ENCODE measurements around the gene ZNF184. TPM values are rescaled to one million over a fixed set of nuclear protein-coding genes. Genes with fewer than 3 reads are reported as not detected.

The ZNF184 gene
- total RNA-seq, 1 donor from 2014 or later, result 6.0 TPM

DNA sequence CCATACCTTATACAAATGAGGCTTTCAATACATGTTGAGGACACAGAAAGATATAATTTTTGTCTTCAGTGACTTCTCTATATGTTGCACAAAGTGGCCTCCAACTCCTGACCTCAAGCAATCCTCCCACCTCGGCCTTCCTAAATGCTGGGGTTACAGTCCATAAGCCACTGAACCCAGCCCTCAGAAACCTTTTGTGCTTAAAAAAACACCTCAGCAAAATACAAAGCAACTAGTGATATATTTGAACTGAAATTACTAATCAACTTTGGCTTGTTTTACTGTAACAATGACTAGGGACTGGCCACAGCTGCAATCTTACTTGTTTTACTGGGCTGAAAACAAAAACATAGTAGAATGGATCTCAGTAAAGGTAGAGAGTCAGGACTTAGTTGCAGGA is 3.2 kb upstream of the ZNF184 start:
- no peak overlapping the region for H3K4me3 ChIP-seq (ENCODE audit: low read depth, low read length)
- no peaks in the 10 kb centered on the region for H3K36me3 ChIP-seq (ENCODE audit: control insufficient read depth, insufficient read depth, low read length)
- no peaks in the 10 kb centered on the region for H3K27me3 ChIP-seq (ENCODE audit: control insufficient read depth, insufficient read depth, low read length)
- TF ChIP-seq, protein P1, sequence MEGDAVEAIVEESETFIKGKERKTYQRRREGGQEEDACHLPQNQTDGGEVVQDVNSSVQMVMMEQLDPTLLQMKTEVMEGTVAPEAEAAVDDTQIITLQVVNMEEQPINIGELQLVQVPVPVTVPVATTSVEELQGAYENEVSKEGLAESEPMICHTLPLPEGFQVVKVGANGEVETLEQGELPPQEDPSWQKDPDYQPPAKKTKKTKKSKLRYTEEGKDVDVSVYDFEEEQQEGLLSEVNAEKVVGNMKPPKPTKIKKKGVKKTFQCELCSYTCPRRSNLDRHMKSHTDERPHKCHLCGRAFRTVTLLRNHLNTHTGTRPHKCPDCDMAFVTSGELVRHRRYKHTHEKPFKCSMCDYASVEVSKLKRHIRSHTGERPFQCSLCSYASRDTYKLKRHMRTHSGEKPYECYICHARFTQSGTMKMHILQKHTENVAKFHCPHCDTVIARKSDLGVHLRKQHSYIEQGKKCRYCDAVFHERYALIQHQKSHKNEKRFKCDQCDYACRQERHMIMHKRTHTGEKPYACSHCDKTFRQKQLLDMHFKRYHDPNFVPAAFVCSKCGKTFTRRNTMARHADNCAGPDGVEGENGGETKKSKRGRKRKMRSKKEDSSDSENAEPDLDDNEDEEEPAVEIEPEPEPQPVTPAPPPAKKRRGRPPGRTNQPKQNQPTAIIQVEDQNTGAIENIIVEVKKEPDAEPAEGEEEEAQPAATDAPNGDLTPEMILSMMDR (IDR thresholded peaks at IDR 0.05; ENCODE audit: insufficient read depth, low read length, poor library complexity, severe bottlenecking), result no peak
- no peak for DNase-seq (ENCODE audit: low read depth)

DNA sequence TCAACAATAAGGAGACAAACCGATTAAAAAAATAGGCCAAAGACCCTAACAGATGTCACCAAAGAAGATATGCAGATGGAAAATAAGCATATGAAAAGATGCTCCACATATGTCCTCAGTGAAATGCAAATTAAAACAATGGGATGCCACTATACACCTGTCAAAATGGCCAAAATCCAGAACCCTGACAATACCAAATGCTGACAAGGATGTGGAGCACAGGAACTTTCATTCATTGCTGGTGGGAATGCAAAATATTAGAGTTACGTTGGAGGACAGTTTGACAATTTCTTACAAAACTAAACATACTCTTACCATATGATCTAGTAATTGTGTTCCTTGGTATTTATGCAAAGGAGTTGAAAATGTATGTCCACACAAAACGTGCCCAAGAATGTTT is 1.8 kb upstream of the ZNF184 start:
- Histone ChIP-seq H3K27me3 (ENCODE audit: control insufficient read depth, insufficient read depth, low read length) (no peaks in the 10 kb centered on the region), H3K36me3 (ENCODE audit: control insufficient read depth, insufficient read depth, low read length) (no peaks in the 10 kb centered on the region), H3K4me3 (ENCODE audit: low read depth, low read length) (no peak overlapping the region)
- no peak for DNase-seq (ENCODE audit: low read depth)
- TF ChIP-seq, protein P1 (IDR thresholded peaks at IDR 0.05; ENCODE audit: insufficient read depth, low read length, poor library complexity, severe bottlenecking), result no peak

DNA sequence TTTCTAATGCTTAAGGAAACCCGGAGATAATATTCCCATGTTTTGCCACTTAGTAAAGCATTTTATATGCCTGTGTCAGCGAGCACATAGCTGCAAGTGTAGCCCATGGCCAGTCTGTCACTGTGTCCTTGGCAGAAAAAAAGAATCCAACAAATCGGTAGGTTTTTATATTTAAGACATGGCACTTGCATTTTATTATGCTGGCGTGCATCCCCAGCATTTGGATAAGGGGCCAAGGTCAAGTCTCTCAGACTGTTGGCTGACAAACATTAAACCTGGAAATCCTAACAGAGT is 1.2 kb upstream of the ZNF184 start:
- no peaks in the 10 kb centered on the region for H3K36me3 ChIP-seq (ENCODE audit: control insufficient read depth, insufficient read depth, low read length)
- no peak overlapping the region for H3K4me3 ChIP-seq (ENCODE audit: low read depth, low read length)
- TF ChIP-seq, protein P1 (IDR thresholded peaks at IDR 0.05; ENCODE audit: insufficient read depth, low read length, poor library complexity, severe bottlenecking), result no peak
- no peaks in the 10 kb centered on the region for H3K27me3 ChIP-seq (ENCODE audit: control insufficient read depth, insufficient read depth, low read length)
- DNase-seq (ENCODE audit: low read depth), result no peak

DNA sequence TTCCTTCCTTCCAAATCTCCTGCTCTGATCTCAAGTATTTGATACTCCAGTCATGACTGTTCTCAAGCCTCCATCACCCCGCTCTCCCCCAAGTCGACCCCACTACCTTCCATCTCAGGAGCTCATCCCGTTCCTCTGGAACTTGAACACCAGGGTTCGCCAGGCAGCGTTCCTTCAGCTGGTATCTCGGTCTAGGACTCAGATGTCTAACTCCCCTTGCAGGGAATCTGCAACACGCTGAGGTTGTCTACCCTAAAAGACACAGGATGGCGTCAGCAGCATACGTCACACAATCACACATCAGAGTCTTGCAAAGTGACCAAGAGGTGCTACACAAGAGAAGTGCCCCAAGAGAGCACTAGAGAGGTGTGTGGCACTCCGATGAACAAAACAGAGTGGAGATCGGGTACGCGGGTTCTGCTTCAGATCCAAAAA is 706 bp downstream of the ZNF184 start:
- Histone ChIP-seq H3K4me3 (ENCODE audit: low read depth, low read length) (peak overlapping the region; percentile 63), H3K36me3 (ENCODE audit: control insufficient read depth, insufficient read depth, low read length) (no peaks in the 10 kb centered on the region), H3K27me3 (ENCODE audit: control insufficient read depth, insufficient read depth, low read length) (no peaks in the 10 kb centered on the region)
- TF ChIP-seq, protein P1 (IDR thresholded peaks at IDR 0.05; ENCODE audit: insufficient read depth, low read length, poor library complexity, severe bottlenecking), result no peak
- DNase-seq (ENCODE audit: low read depth), result peak; percentile 47

DNA sequence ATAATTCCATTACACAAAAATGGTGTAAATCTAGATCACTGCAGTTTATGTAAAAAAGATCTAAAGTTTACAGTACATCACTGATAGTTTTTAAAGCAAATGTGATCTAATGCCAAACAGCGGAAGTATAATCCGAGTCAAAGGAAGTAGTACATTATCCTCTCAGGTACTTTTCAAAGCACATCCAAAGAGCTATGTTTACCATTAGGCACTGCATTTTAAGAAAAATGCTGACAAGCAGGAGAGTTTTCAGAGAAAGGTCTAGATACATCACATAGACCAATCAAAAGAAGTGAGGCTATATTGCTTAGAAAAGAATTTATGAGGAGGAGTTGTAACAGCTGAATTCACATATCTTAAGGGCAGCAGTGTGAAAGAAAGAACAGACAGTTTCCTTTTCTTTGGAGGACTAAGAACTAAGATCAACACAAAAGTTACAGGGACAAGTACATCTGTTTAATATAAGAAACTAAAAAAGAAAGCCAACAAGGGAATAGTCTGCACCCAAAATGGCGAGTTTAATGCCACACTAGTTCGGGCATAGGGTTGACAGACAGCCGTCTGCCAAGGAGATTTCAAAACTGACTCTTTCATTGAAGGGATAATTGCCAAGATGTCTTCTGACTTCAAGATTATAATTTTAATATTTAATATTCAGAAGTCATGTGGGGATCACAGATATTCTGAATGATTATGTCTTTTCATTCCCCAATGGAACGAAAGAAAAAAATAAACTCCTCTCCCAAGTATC is 1.4 kb downstream of the ZNF184 start:
- TF ChIP-seq, protein P1 (IDR thresholded peaks at IDR 0.05; ENCODE audit: insufficient read depth, low read length, poor library complexity, severe bottlenecking), result no peak
- DNase-seq (ENCODE audit: low read depth), result no peak
- Histone ChIP-seq H3K27me3 (ENCODE audit: control insufficient read depth, insufficient read depth, low read length) (no peaks in the 10 kb centered on the region), H3K36me3 (ENCODE audit: control insufficient read depth, insufficient read depth, low read length) (no peaks in the 10 kb centered on the region), H3K4me3 (ENCODE audit: low read depth, low read length) (peak overlapping the region; percentile 63)

DNA sequence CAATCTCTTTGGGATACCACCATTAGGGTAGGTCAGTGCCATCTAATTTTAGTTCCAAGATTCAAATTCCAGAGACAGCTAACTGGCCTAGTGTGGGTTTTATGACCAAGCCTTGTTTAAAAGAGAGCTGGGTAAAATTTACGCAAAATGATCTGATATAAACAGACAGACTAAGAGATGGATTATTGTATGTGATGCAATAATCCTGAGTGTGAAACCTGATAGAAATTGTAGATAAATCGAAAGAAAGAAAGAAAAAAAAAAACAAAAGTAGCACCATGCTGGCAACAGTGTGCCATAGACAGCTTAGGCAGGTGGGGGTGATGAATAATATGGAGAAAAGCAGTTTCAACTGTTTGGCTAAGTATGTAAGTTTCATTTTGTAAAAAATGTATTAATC is 2.9 kb downstream of the ZNF184 start:
- no peak for DNase-seq (ENCODE audit: low read depth)
- H3K36me3 ChIP-seq (ENCODE audit: control insufficient read depth, insufficient read depth, low read length), result no peaks in the 10 kb centered on the region
- no peak overlapping the region for H3K4me3 ChIP-seq (ENCODE audit: low read depth, low read length)
- no peaks in the 10 kb centered on the region for H3K27me3 ChIP-seq (ENCODE audit: control insufficient read depth, insufficient read depth, low read length)
- TF ChIP-seq, protein P1 (IDR thresholded peaks at IDR 0.05; ENCODE audit: insufficient read depth, low read length, poor library complexity, severe bottlenecking), result no peak

Data from kidney epithelial cell (primary cell).